Measurements from ENCODE around the gene TP53BP1.

GRCh38 chr15:43515741-43516140 lies 22.8 kb upstream of the TP53BP1 start:
- TF ChIP-seq CTCF (IDR thresholded peaks at IDR 0.05) (no peak), POLR2A (IDR thresholded peaks at IDR 0.05) (no peak)
